LNCAP (cell line): Measurements from ENCODE around the gene DHCR7.

Source experiments
- CTCF ChIP-seq: fragments of 450-650 bp; IDR thresholded peaks from 2 replicates; pipeline ENCODE4 v1.5.1; 2017; ENCODE audit warnings: mild to moderate bottlenecking

Gene DHCR7

DNA sequence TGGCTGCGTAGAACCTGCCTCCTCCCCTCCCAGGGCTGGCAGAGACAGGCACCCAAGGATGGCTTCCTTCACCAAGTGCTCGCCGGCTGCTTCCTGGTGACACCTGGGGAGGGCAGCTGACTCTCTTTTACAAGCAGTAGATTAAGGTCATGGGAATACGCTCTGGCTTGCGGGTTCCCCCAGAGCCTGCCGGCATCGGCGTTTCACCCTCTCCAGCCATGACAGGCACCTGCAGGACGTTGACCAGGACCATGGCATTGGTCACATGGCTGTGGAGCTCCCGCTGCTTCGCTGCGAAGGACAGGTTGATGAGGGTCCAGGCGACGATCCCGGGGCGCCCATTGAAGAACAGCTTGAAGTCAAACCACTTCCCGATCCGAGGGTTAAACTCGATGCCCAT is 9.5 kb downstream of the DHCR7 start:
- TF ChIP-seq CTCF, result no peak

- TF ChIP-seq CTCF, result no peak
Observed at GRCh38 chr11:71437879-71438278, 10.3 kb downstream of the DHCR7 start.

GRCh38 chr11:71437399-71437798 is 10.8 kb downstream of the DHCR7 start:
- TF ChIP-seq CTCF, result no peak

- no peak for TF ChIP-seq CTCF
Observed at GRCh38 chr11:71436861-71437260, 11.3 kb downstream of the DHCR7 start.

GRCh38 chr11:71435278-71435951 is 12.8 kb downstream of the DHCR7 start:
- no peak for TF ChIP-seq CTCF

GRCh38 chr11:71434576-71435130 is 13.5 kb downstream of the DHCR7 start:
- no peak for TF ChIP-seq CTCF

DNA sequence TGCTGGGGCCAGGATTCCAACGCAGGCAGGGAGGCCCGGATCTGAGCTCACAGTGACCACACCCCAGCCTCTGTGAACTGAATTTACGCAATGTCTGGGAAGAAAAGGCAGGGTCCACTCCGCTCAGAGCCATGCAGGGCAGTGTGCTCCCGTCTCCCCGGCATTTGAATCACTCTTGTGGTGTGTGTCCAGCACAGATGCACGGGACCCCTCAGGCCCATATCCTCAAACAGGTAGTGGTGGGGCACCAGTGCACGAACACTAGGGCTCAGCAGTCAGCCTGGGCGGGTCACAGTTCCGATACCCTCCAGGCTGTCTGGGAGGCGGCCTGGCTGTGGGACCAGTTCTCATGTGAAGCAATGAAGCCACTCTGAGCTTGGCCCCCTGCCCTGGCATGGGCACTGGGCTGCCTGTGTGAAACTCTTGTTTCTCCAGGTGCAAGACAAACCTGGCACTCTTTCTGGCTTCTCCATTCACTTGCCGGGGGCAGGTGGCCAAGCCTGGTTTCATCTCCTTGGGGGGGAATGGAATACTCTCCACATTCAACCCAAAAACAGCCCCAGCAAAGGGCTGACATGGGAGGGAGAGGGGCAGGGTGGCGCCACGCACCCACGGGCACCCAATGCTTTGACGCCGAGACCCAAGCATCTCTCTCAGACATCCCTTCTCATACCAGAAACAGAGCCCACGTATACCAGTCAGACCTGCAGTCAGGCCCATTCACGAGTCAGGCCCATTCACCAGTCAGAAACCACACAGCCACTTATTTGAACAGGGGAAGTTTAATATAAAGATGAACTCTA is 14.3 kb downstream of the DHCR7 start:
- TF ChIP-seq CTCF, result no peak
